Skin epidermis (tissue), 12 donors: ENCODE measurements around the gene TFAM.

ENCODE experiments used
- H3K27ac ChIP-seq, 21 experiments: fragments of 200-600 bp; sonication (generic) in 11 of 21; one replicate each; pipeline ENCODE4 v1.5.0; 2020; ENCODE audit warnings: mild to moderate bottlenecking in 3 of 21, inconsistent platforms in 2 of 21, moderate library complexity in 2 of 21
- H3K4me3 ChIP-seq, 7 experiments: fragments of 200-600 bp; sonication (generic) in 2 of 7; one replicate each; pipeline ENCODE4 v1.5.0; 2020; ENCODE audit warnings: inconsistent platforms in 2 of 7, mild to moderate bottlenecking in 2 of 7, moderate library complexity in 1 of 7

The TFAM gene

DNA sequence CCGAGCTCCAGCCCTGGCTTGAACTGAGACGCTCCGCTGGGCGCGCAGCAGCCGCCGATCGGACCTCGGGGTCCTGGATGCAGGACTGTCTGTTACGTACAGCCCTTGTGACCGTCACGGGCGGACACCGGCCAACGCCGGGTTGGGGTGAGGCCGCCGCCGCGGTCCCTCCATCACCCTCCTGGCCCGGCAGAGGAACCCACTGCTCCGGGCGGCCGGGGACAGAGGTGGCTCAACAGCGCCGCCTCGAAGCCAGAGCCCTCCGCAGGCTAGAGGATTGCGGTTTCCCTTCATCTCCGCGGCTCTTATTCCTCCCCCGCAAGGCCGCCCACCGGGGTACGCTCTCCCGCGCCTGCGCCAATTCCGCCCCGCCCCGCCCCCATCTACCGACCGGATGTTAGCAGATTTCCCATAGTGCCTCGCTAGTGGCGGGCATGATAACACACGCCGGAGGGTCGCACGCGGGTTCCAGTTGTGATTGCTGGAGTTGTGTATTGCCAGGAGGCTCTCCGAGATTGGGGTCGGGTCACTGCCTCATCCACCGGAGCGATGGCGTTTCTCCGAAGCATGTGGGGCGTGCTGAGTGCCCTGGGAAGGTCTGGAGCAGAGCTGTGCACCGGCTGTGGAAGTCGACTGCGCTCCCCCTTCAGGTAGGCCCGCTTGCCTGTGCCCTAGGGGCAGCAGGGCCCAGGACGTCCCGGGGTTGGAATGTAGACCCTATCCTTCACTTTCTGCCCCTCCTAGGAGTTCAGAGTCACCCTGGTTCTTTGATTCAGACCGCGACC lies at the start of gene TFAM:
TSS of gene TFAM (plus strand) at position 412 of the 785 bp plus-strand sequence. CDS start at position 550, 138 bp downstream.
- Histone ChIP-seq H3K4me3 (peak within 1 kb of the TSS; percentile 57 to 93 (median 83)), H3K27ac (peak within 1 kb of the TSS; percentile 77 to 93 (median 88))

- Histone ChIP-seq H3K27ac (no peak overlapping the region), H3K4me3 (peak overlapping the region in 4 of 7 experiments; percentile 92 to 97 (median 94))
Measured at GRCh38 chr10:58336242-58336641, 49.0 kb upstream of the TFAM start.

DNA sequence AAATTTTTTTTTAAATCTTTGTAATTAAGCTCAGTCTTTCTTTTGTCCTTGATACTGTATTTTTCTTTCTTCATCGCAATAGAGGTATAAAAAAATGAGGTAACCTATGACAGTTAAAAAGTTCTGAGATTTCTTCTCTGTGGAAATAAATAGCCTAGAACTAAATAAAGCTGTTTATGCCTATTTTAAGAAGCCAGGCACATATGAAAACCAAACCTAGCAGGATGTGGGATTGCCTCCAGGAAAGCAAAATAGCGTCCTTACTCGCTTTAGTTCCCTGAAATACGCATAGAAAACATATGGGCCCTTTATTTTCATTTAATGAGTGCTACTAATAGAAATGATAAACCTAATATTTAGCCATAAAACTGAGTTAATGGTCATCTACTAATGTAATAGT lies 43.8 kb upstream of the TFAM start:
- no peak overlapping the region for H3K4me3 ChIP-seq
- no peak overlapping the region for H3K27ac ChIP-seq

GRCh38 chr10:58341947-58342346 lies 43.3 kb upstream of the TFAM start:
- H3K4me3 ChIP-seq, result no peak overlapping the region
- H3K27ac ChIP-seq, result no peak overlapping the region

DNA sequence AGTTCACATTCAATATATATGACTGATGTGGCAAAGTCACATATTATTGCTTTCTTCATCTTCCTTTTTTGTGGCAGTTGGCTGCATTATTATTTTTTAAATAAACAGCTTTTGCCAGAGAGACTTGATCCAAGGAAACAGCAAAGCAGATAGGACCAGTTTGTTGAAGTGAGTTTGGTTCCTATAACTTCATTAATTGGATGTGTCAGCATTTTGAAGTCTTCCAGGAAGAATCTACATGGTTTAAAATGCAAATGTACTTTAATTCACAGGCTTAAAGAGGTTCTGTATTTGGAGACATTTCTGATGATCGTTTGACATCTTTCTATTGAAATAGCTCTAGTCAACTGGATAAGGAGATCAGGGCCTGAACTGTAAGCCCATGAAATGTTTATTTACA lies 37.2 kb upstream of the TFAM start:
- Histone ChIP-seq H3K27ac (no peak overlapping the region), H3K4me3 (no peak overlapping the region)

- no peak overlapping the region for H3K27ac ChIP-seq
- H3K4me3 ChIP-seq, result no peak overlapping the region
Measured at GRCh38 chr10:58348571-58349033, 36.6 kb upstream of the TFAM start.

DNA sequence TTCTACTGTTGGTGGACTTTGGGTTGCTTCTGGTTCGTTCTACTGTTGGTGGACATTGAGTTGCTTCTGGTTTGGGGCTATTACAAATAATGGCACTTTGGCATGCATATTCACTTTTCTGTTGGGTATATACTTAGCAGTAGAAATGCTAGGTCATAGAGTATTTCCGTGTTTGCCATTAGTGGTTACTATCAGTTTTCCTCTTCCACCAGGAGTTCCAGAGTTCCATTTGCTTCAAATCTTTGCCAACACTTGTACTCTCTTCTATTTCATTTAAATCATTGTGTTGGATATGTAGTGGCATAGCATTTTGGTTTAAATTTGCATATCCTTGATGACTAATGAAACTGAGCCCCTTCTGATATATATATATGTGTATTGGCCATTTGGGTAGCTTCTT lies 35.2 kb upstream of the TFAM start:
- Histone ChIP-seq H3K4me3 (no peak overlapping the region), H3K27ac (no peak overlapping the region)

- peak overlapping the region in 1 of 21 experiments; percentile 6 for H3K27ac ChIP-seq
Measured at GRCh38 chr10:58350619-58351323, 34.4 kb upstream of the TFAM start.

GRCh38 chr10:58351616-58352578 lies 33.3 kb upstream of the TFAM start:
- H3K4me3 ChIP-seq, result no peak overlapping the region
- H3K27ac ChIP-seq, result no peak overlapping the region

More at GRCh38 chr10:58350619-58351323, 34.4 kb upstream of the TFAM start:
- H3K4me3 ChIP-seq, result no peak overlapping the region

- H3K27ac ChIP-seq, result no peak overlapping the region
Measured at GRCh38 chr10:58352956-58353610, 32.1 kb upstream of the TFAM start.

GRCh38 chr10:58356756-58357155 lies 28.5 kb upstream of the TFAM start:
- no peak overlapping the region for H3K4me3 ChIP-seq
- H3K27ac ChIP-seq, result no peak overlapping the region

More at GRCh38 chr10:58352956-58353610, 32.1 kb upstream of the TFAM start:
- H3K4me3 ChIP-seq, result no peak overlapping the region

DNA sequence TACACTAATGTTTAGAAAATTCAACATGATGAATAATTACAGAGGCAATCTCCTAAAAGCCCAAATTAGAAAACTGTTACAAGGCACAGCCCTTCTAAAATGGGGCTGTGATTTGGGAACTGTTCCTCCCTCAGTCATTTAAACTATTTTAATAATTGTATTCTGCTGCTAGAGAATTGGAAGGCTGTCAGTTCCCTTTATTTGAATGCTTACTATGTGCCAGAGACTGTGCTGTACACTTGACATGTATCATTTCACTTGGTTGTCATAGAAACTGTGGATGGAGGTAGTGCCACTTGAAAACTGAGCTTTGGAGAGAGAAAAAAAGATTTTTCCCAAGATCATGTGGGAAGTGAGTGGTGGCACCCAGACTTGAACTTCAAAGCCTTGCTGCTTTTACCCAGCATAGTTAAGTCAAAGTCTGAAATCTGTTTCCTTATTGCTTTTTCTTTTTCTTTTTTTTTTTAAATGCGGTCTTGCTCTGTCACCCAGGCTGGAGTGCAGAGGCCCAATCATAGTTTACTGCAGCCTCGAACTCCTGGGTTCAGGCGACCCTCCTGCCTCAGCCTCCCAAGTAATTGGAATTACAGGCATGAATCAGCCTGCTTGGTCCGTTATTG lies 26.8 kb upstream of the TFAM start:
- no peak overlapping the region for H3K27ac ChIP-seq

GRCh38 chr10:58358947-58359346 lies 26.3 kb upstream of the TFAM start:
- H3K27ac ChIP-seq, result no peak overlapping the region
- H3K4me3 ChIP-seq, result no peak overlapping the region

More for the DNA sequence above, 26.8 kb upstream of the TFAM start:
- no peak overlapping the region for H3K4me3 ChIP-seq

GRCh38 chr10:58359541-58359940 lies 25.7 kb upstream of the TFAM start:
- no peak overlapping the region for H3K27ac ChIP-seq
- no peak overlapping the region for H3K4me3 ChIP-seq

- Histone ChIP-seq H3K4me3 (no peak overlapping the region), H3K27ac (no peak overlapping the region)
Measured at GRCh38 chr10:58360412-58361004, 24.7 kb upstream of the TFAM start.

DNA sequence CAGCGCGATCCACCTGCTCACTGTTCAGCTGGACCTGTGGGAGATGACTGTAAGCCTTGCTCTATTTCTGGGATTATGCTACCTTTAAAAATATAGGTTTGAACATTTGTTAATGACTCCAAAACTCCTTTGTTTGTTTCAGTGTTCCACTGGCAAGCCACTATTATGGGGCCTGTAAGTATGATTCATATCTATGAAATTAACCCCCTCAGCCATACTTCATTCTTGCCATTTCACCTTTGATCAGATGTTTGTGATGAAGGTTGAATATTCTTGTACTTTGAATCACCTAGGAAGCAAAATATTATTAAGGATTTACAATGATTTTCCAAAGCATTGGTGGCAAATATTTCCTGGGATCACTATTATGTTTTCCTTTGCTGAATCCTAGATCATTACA lies 23.9 kb upstream of the TFAM start:
- no peak overlapping the region for H3K27ac ChIP-seq
- no peak overlapping the region for H3K4me3 ChIP-seq

DNA sequence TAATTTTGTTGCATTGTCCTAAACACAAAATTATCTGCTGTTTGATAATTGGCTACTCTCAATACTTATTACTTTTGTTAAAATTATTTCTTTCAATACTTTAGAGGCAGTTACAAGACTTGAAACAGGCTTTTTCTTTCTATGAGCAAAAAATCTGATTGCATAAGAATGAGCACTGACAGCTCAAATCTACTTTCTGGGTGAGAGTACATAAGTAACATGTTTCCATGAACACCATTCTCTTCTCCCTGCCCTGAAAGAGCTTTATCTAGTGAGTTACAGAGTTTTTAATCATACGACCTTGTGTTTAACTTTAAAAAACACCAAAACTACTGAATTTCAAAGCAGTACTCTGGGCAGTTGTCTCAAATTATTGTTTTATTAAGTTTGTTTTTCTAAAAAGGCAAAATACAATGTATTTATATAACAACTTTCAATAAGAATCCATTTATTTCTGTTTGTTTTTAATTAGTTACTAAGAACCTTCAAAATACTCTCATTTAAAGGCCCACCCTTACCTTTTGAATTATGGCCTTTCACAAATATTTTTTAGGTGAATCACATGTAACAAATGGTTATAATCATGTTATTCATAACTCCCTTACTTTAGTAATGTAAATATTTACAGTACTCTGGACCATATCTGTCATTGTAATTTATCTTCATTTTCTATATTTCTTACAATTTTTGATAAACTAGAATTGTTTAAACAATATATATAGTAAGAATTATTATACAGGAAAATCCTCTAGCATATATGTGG lies 23.0 kb upstream of the TFAM start:
- Histone ChIP-seq H3K27ac (no peak overlapping the region), H3K4me3 (no peak overlapping the region)

- Histone ChIP-seq H3K27ac (no peak overlapping the region), H3K4me3 (no peak overlapping the region)
Measured at GRCh38 chr10:58367069-58367468, 18.1 kb upstream of the TFAM start.
